CD4-positive, alpha-beta T cell (primary cell): ENCODE measurements around the gene SNX11. TPM values are rescaled to one million over a fixed set of nuclear protein-coding genes. Genes with fewer than 3 reads are reported as not detected.

Experiments used
- ATAC-seq: fragments of 200-7000 bp; cut with Tn5 transposase; one replicate; pipeline ENCODE4 v1.10.0; 2022; ENCODE audit warnings: mild to moderate bottlenecking; ENCODE audit not compliant: poor library complexity
- CTCF ChIA-PET: fragments of 350-600 bp; sonication (Branson Sonifier 250); formaldehyde crosslinking; loops from one replicate; lab custom pipeline; 2021; ENCODE audit warnings: antibody characterized with exemption, inconsistent platforms; lab: Charles Lee
- POLR2A ChIA-PET: fragments of 350-600 bp; sonication (Branson Sonifier 250); formaldehyde crosslinking; loops from one replicate; lab custom pipeline; 2021; ENCODE audit warnings: antibody characterized with exemption, inconsistent platforms; lab: Charles Lee
- DNase-seq, 14 experiments: peaks; one replicate each; pipeline ENCODE4 v3.0.0-alpha.2; 2013 to 2020; ENCODE audit warnings: mixed read lengths in 2 of 14
- H3K27ac ChIP-seq, 2 donors: one replicate each; pipeline versions ENCODE4 v1.5.1 to v1.7.0; 2013; ENCODE audit warnings: low read length in 2 of 2, low read depth in 1 of 2, mild to moderate bottlenecking in 1 of 2
- H3K27me3 ChIP-seq, 2 experiments: 1 replicate in 1 of 2; 2 replicates in 1 of 2; pipeline versions ENCODE4 v1.6.1 to v1.7.0; 2013; ENCODE audit warnings: low read length in 2 of 2, control low read depth in 1 of 2, mild to moderate bottlenecking in 1 of 2, moderate library complexity in 1 of 2; ENCODE audit not compliant: insufficient read depth in 2 of 2, control insufficient read depth in 1 of 2
- H3K36me3 ChIP-seq: one replicate; pipeline ENCODE4 v1.6.1; 2013; ENCODE audit warnings: low read length, control low read depth; ENCODE audit not compliant: insufficient read depth
- H3K4me1 ChIP-seq: one replicate; pipeline ENCODE4 v1.6.1; 2013; ENCODE audit warnings: low read length, control low read depth; ENCODE audit not compliant: insufficient read depth
- H3K4me3 ChIP-seq: one replicate; pipeline ENCODE4 v1.5.1; 2013; ENCODE audit warnings: mild to moderate bottlenecking, low read length, moderate library complexity
- H3K9me3 ChIP-seq, 2 experiments: 1 replicate in 1 of 2; 2 replicates in 1 of 2; pipeline versions ENCODE4 v1.6.1 to v1.7.0; 2013; ENCODE audit warnings: low read length in 2 of 2, mild to moderate bottlenecking in 2 of 2, control low read depth in 1 of 2, moderate library complexity in 1 of 2; ENCODE audit not compliant: control insufficient read depth in 1 of 2, insufficient read depth in 1 of 2
- H3K27ac Mint-ChIP-seq: one replicate; pipeline ENCODE4 v1.8.0; 2020; ENCODE audit warnings: mixed read lengths
- H3K27me3 Mint-ChIP-seq: one replicate; pipeline ENCODE4 v1.8.0; 2021; ENCODE audit warnings: mixed read lengths
- H3K36me3 Mint-ChIP-seq: one replicate; pipeline ENCODE4 v1.8.0; 2021; ENCODE audit warnings: low read depth, mixed read lengths
- H3K4me1 Mint-ChIP-seq: one replicate; pipeline ENCODE4 v1.8.0; 2021; ENCODE audit warnings: low read depth, mixed read lengths
- H3K4me3 Mint-ChIP-seq: one replicate; pipeline ENCODE4 v1.8.0; 2020; ENCODE audit warnings: mild to moderate bottlenecking, mixed read lengths
- H3K9me3 Mint-ChIP-seq: one replicate; pipeline ENCODE4 v1.8.0; 2020; ENCODE audit warnings: mixed read lengths
- intact Hi-C, 2 experiments: fragments of 100-400 bp; cut with DNase I in 1 of 2; cut with micrococcal nuclease in 1 of 2; formaldehyde crosslinking; loops; one replicate each; pipeline versions ENCODE4 v1.15.1 to v1.9.0; 2023 to 2025; cut with DNase I, micrococcal nuclease
- total RNA-seq, 174 experiments: library from RNA in 2 of 174; stranded (reverse) in 2 of 174; gene quantifications; one replicate each; pipeline ENCODE4 v1.2.3 and lab custom pipeline; 2021 to 2026
- TF ChIP-seq, protein P1 (sequence below): fragments of 200-600 bp; IDR thresholded peaks from one replicate; pipeline ENCODE4 v1.8.0; 2022; ENCODE audit warnings: antibody characterized with exemption, mild to moderate bottlenecking

Gene SNX11
- total RNA-seq, 2 experiments from 2014 or later, result 6.8 to 8.7 TPM

- no peak overlapping the region for H3K4me3 Mint-ChIP-seq
- ChIA-PET POLR2A (interaction anchor here (1.4 kb wide), 1 partner anchor 104 kb away, joined by 3 read pairs; no protein-coding TSS in a partner anchor), CTCF (interaction anchor here (1.2 to 3.6 kb wide), 2 partner anchors 22 to 104 kb away, joined by 3 to 15 read pairs; partner anchors contain the start of gene SNX11)
- Histone ChIP-seq H3K4me1 (no peaks in the 10 kb centered on the region), H3K36me3 (peaks cover 23% of the 10 kb centered on the region), H3K4me3 (no peak overlapping the region), H3K9me3 (no peaks in the 10 kb centered on the region), H3K27ac (no peak overlapping the region), H3K27me3 (no peaks in the 10 kb centered on the region)
- no peaks in the 10 kb centered on the region for H3K4me1 Mint-ChIP-seq
- no peak overlapping the region for H3K27ac Mint-ChIP-seq
- TF ChIP-seq, protein P1, sequence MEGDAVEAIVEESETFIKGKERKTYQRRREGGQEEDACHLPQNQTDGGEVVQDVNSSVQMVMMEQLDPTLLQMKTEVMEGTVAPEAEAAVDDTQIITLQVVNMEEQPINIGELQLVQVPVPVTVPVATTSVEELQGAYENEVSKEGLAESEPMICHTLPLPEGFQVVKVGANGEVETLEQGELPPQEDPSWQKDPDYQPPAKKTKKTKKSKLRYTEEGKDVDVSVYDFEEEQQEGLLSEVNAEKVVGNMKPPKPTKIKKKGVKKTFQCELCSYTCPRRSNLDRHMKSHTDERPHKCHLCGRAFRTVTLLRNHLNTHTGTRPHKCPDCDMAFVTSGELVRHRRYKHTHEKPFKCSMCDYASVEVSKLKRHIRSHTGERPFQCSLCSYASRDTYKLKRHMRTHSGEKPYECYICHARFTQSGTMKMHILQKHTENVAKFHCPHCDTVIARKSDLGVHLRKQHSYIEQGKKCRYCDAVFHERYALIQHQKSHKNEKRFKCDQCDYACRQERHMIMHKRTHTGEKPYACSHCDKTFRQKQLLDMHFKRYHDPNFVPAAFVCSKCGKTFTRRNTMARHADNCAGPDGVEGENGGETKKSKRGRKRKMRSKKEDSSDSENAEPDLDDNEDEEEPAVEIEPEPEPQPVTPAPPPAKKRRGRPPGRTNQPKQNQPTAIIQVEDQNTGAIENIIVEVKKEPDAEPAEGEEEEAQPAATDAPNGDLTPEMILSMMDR, result no peak
- ATAC-seq, result no peak
- H3K9me3 Mint-ChIP-seq, result no peaks in the 10 kb centered on the region
- H3K27me3 Mint-ChIP-seq, result no peaks in the 10 kb centered on the region
- DNase-seq, result no peak
- intact Hi-C loops, result no loop called here
- peaks cover 41% of the 10 kb centered on the region for H3K36me3 Mint-ChIP-seq
These were observed 22.4 kb downstream of the SNX11 start for GRCh38 chr17:48129981-48130380.

DNA sequence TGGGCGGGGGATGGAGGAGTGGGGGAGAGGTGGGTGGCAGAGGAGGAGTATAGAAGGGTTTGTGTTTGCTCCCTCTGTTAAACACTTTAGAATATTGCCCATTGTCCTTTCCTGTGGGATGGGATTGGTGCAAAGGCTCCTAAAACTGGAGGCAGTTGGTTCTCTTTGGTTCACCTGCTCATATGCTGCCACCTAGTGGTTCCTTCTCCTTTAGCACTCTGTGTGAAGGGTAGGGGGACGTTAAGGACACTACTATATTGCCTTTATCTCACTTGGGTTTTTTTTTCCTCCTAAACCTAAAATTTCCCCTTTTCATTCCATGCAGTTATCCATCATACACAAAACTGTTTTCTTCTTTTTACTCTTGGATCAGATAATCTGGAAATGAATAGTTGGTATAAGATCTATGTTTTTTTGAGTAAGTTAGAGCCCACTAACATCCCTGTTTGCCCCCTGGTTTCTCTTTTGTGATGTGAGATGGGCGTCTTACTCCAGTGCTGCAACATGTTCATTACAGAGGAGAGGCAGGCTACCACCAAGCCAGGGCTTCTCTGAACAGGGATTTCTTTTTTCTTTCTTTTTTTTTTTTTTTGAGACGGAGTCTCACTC, 23.8 kb downstream of the SNX11 start:
- TF ChIP-seq, protein P1, result peak; percentile 93
- H3K36me3 Mint-ChIP-seq, result peaks cover 50% of the 10 kb centered on the region
- H3K4me1 Mint-ChIP-seq, result no peaks in the 10 kb centered on the region
- ATAC-seq (peak; percentile 89), DNase-seq (peak in 13 of 14 experiments; percentile 6 to 81 (median 33))
- POLR2A ChIA-PET, result interaction anchor here (1.5 kb wide), 1 partner anchor 49 kb away, joined by 3 read pairs; no protein-coding TSS in a partner anchor
- CTCF ChIA-PET, result interaction anchor here (0.6 to 3.6 kb wide), 9 partner anchors 12 to 487 kb away, joined by 3 to 15 read pairs (median 3); partner anchors contain the start of gene SNX11
- Histone ChIP-seq H3K27me3 (no peaks in the 10 kb centered on the region), H3K9me3 (no peaks in the 10 kb centered on the region), H3K36me3 (peaks cover 27% of the 10 kb centered on the region), H3K4me1 (no peaks in the 10 kb centered on the region), H3K27ac (no peak overlapping the region), H3K4me3 (no peak overlapping the region)
- no peak overlapping the region for H3K4me3 Mint-ChIP-seq
- no peaks in the 10 kb centered on the region for H3K27me3 Mint-ChIP-seq
- intact Hi-C loops, result loop anchor here (1.0 kb wide), 2 partner anchors 51 to 106 kb away; no protein-coding TSS in a partner anchor
- no peaks in the 10 kb centered on the region for H3K9me3 Mint-ChIP-seq
- peak overlapping the region; percentile 19 for H3K27ac Mint-ChIP-seq

DNA sequence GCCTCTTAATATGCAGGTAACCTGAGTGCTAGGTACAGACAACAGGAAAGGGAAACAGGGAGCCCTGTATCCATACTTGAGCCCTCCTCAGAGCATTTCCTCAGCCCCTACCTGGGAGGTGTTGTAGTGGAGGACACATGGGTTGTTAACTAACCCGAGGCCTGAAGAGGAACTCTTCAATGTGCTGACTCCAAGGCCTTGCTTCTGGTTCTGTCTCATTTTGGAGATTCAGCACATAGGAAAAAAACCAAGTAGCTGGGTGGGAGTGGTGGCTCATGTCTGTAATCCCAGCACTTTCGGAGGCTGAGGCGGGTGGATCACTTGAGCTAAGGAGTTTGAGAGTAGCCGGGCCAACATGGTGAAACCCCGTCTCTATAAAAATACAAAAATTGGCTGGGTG, 24.8 kb downstream of the SNX11 start:
- H3K4me3 ChIP-seq, result no peak overlapping the region
- H3K4me1 Mint-ChIP-seq, result no peaks in the 10 kb centered on the region
- intact Hi-C loops, result no loop called here
- H3K9me3 Mint-ChIP-seq, result no peaks in the 10 kb centered on the region
- ChIA-PET CTCF (interaction anchor here (1.2 to 2.3 kb wide), 2 partner anchors 52 to 106 kb away, joined by 4 to 9 read pairs; no protein-coding TSS in a partner anchor), POLR2A (interaction anchor here (1.5 to 1.8 kb wide), 3 partner anchors 19 to 52 kb away, joined by 3 to 5 read pairs (median 4); no protein-coding TSS in a partner anchor)
- no peaks in the 10 kb centered on the region for H3K27me3 ChIP-seq
- H3K36me3 Mint-ChIP-seq, result peaks cover 57% of the 10 kb centered on the region
- DNase-seq (no peak), ATAC-seq (no peak)
- no peaks in the 10 kb centered on the region for H3K4me1 ChIP-seq
- H3K4me3 Mint-ChIP-seq, result no peak overlapping the region
- no peaks in the 10 kb centered on the region for H3K9me3 ChIP-seq
- H3K36me3 ChIP-seq, result peaks cover 30% of the 10 kb centered on the region
- no peaks in the 10 kb centered on the region for H3K27me3 Mint-ChIP-seq
- H3K27ac Mint-ChIP-seq, result no peak overlapping the region
- TF ChIP-seq, protein P1, result no peak
- H3K27ac ChIP-seq, result no peak overlapping the region
